NCI-H510A (cell line): ENCODE data around the gene CLDN19.
A peak's percentile ranks its signal among the peaks of the same experiment; 100 is the strongest.

Source experiments
- DNase-seq: peaks from one replicate; lab custom pipeline; 2025; lab: John Stamatoyannopoulos, UW

The CLDN19 gene

DNA sequence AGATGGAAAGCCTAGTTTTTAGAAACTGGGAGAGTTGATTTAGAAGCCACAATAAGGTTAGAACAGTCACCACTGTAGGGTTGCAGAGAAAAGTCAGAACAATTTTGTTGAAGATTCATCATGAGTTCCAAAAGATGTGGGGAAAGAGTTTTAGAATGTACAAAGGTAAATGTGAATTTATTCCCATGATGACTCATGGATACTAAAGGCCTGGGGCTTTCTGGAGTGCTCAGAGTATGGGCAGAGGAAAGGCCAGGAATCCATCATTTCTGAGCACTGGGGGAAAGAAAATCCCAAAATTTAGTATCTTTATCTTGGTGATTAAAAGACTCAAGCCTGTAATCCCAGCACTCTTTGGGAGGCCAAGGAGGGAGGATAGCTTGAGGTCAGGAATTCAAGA, 40.0 kb downstream of the CLDN19 start:
- no peak for DNase-seq

DNA sequence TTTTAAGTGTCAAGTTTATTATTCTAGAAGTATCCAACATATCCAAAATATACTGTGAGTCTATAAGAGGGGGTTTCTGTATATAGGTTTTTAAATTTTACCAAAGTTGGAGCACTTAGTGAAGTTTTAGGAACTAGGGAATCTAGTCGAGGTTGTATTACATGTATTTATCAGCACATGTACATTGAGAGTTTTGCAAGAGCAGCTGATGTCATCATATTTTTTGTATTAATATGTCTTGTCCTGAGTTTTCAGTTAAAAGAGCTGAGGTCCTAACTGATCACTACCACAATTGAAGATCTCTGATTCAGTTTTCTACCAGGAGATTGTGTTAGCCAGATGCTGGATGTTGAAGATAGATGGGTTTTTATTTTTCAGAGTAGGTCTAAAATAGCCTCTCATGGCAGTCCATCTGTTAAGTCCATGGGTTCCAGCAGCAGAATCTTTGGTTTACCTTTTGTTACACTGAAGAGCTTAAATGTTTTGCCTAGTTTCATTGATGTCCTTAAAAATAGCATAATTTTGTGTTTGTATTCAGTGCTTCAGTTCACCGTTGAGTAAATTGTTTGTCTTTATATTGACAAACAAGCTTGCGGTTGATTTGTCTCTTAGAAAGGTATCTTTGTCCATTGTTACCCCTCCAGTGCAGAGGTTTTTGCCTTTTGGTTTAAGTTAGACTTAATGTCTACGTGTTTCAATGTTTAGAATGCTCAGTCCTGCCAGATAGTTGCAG, 41.8 kb downstream of the CLDN19 start:
- DNase-seq = no peak

DNA sequence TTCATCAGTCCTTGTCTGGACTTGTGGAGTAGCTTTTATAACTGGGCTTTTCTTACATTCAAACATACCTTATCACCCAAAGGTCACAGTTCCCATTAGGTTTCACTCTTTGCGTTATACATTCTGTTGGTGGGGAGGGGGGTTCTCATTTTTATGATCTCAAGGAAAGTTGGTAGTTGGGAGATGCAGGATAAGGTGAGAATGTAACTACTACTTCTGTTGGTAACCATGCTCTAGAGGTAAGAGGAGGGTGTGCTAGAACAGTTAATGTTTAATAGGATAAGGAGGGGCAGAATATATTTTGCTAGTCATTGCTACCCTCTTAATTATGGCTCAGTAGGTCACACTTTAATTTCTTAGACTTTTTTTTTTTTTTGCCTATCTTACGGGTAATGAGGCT, 47.1 kb downstream of the CLDN19 start:
- no peak for DNase-seq

- DNase-seq = no peak
Measured at GRCh38 chr1:42692461-42692860, 47.6 kb downstream of the CLDN19 start.

GRCh38 chr1:42691157-42691498, 48.9 kb downstream of the CLDN19 start:
- no peak for DNase-seq

- no peak for DNase-seq
Measured at GRCh38 chr1:42690477-42691156, 49.4 kb downstream of the CLDN19 start.

- DNase-seq = no peak
Measured at GRCh38 chr1:42689912-42690311, 50.1 kb downstream of the CLDN19 start.

GRCh38 chr1:42686418-42686817, 53.6 kb downstream of the CLDN19 start:
- DNase-seq = no peak

DNA sequence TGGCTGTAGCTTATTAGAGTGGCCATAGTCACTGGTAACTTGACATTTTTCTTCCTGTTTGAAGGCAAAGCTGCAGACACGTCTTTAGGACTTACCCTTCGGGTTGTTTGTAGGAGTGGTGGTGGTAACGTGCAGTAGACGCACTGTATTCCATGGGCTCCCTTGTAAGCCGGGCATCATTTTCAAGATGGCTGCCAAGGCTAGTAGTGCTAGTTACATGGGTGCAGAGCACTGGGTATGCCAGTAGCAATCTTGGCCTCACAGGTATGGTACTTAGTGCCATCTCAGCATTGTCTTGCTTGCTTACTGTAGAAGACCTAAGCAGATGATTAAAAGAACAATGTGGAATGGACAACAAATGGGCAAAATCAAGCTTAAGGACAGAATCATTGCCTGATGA, 55.9 kb downstream of the CLDN19 start:
- peak; percentile 24 for DNase-seq
